ENCODE results near the gene PIH1D2.

DNA sequence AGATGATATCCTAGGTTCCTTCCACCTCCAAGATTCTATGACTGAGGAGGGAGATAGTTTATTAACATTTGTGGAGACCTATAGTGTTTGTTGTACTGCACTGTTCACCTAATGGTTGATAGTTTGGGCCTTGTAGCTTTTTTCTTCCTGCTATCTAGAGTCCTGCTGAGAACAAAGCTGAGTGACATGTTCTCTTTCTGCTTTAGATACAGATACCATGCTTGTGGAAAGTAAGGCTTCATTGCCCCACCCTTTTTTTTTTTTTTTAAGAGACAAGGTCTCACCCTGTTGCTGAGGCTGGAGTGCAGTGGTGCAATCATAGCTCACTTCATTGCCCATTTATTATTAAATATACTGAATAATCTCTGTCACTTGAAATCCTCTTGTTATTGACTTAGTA, 36.3 kb downstream of the PIH1D2 start:
- TF ChIP-seq, protein P1, sequence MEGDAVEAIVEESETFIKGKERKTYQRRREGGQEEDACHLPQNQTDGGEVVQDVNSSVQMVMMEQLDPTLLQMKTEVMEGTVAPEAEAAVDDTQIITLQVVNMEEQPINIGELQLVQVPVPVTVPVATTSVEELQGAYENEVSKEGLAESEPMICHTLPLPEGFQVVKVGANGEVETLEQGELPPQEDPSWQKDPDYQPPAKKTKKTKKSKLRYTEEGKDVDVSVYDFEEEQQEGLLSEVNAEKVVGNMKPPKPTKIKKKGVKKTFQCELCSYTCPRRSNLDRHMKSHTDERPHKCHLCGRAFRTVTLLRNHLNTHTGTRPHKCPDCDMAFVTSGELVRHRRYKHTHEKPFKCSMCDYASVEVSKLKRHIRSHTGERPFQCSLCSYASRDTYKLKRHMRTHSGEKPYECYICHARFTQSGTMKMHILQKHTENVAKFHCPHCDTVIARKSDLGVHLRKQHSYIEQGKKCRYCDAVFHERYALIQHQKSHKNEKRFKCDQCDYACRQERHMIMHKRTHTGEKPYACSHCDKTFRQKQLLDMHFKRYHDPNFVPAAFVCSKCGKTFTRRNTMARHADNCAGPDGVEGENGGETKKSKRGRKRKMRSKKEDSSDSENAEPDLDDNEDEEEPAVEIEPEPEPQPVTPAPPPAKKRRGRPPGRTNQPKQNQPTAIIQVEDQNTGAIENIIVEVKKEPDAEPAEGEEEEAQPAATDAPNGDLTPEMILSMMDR (IDR thresholded peaks at IDR 0.05; ENCODE audit: insufficient read depth, low read length) = no peak
- TF ChIP-seq POLR2AphosphoS5 (IDR thresholded peaks at IDR 0.05; ENCODE audit: low read depth) = no peak

Measured in HL-60 (cell line).